ENCODE results near the gene RPL31.
"Not testable (repeated sequence)": the region's sequence is repeated elsewhere in the genome, so short reads cannot be mapped to it uniquely, and the experiment has no call there.

GRCh38 chr2:101050886-101051285, 48.8 kb downstream of the RPL31 start:
- TF ChIP-seq CTCF, POLR2A (IDR thresholded peaks at IDR 0.05): not testable (repeated sequence)
